ENCODE measurements around the gene SLC4A4. TPM values are rescaled to one million over a fixed set of nuclear protein-coding genes. Genes with fewer than 3 reads are reported as not detected.

SLC4A4 gene
- total RNA-seq, 1 experiment from 2014 or later: 0.92 TPM

DNA sequence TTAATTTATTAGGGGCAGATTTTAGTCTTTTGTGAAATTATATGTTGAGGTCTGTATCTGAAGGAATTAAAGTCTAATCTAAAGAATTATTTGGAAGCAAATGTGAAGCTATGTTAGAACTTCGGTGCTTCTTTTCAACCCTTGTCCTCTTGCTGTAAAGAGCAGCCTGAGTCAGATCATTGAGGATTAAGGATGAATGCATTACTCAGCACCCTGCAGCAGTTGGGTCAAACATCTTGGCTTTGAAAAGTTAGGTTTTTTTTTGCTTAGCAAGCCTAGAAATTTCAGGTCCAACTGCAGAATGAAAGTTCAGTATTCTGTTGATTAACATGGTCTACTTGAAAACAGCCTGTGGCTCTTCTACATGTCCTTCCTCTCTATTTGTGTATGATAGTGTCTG, 57.6 kb downstream of the SLC4A4 start:
- H3K9ac ChIP-seq (ENCODE audit: extremely low read depth, insufficient read length, low read length): no peak overlapping the region
- H3K27me3 Mint-ChIP-seq (ENCODE audit: low read depth): no peaks in the 10 kb centered on the region
- H3K9me3 Mint-ChIP-seq: peaks cover 0 to 2% of the 10 kb centered on the region in 2 experiments; a peak in 1 of 5 replicates
- H4K5ac ChIP-seq (ENCODE audit: insufficient read length, low read depth, low read length): no peak overlapping the region
- no peak for DNase-seq
- no peaks in the 10 kb centered on the region for H3K23me2 ChIP-seq (ENCODE audit: insufficient read length, low read depth, low read length, poor library complexity, severe bottlenecking)
- H3K27ac Mint-ChIP-seq: no peak overlapping the region
- H2BK20ac ChIP-seq (ENCODE audit: low read depth, low read length, poor library complexity, severe bottlenecking): no peak overlapping the region
- H3K4me2 ChIP-seq (ENCODE audit: insufficient read depth, insufficient read length, low read length): no peak overlapping the region
- TF ChIP-seq, protein P1, sequence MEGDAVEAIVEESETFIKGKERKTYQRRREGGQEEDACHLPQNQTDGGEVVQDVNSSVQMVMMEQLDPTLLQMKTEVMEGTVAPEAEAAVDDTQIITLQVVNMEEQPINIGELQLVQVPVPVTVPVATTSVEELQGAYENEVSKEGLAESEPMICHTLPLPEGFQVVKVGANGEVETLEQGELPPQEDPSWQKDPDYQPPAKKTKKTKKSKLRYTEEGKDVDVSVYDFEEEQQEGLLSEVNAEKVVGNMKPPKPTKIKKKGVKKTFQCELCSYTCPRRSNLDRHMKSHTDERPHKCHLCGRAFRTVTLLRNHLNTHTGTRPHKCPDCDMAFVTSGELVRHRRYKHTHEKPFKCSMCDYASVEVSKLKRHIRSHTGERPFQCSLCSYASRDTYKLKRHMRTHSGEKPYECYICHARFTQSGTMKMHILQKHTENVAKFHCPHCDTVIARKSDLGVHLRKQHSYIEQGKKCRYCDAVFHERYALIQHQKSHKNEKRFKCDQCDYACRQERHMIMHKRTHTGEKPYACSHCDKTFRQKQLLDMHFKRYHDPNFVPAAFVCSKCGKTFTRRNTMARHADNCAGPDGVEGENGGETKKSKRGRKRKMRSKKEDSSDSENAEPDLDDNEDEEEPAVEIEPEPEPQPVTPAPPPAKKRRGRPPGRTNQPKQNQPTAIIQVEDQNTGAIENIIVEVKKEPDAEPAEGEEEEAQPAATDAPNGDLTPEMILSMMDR (conservative IDR thresholded peaks at IDR 0.05): no peak
- H3T11ph ChIP-seq (ENCODE audit: low read length): no peak overlapping the region
- peaks cover 37 to 38% of the 10 kb centered on the region in 2 experiments for H3K4me1 Mint-ChIP-seq
- H3K4me3 Mint-ChIP-seq: no peak overlapping the region
- H3K4me1 ChIP-seq (ENCODE audit: insufficient read depth, low read length): peaks cover 2% of the 10 kb centered on the region; the same call in 1 of the 2 replicates
- no peak overlapping the region for H3K27ac ChIP-seq (ENCODE audit: insufficient read length, low read depth, low read length)
- H4K8ac ChIP-seq (replicated peaks; ENCODE audit: insufficient read length, low read depth, low read length): no peak overlapping the region
- no peak overlapping the region for H2BK12ac ChIP-seq (ENCODE audit: insufficient read length, low read depth, low read length)
- no peak overlapping the region for H4K91ac ChIP-seq (ENCODE audit: insufficient read length, low read depth, low read length)
- no peaks in the 10 kb centered on the region for H3K79me2 ChIP-seq (ENCODE audit: insufficient read depth, low read length)
- no peak overlapping the region for H3K23ac ChIP-seq (ENCODE audit: insufficient read length, low read depth, low read length)
- no peak overlapping the region for H3K14ac ChIP-seq (ENCODE audit: insufficient read depth, low read length)
- H3K56ac ChIP-seq (ENCODE audit: insufficient read length, low read depth, low read length): no peak overlapping the region
- peaks cover 0 to 11% (median 4%) of the 10 kb centered on the region in 3 experiments; a peak in 4 of 7 replicates for H3K36me3 Mint-ChIP-seq (ENCODE audit: insufficient read depth in 1 of 3, low read depth in 3 of 3)
- H3K27me3 ChIP-seq (ENCODE audit: insufficient read depth, low read length): no peaks in the 10 kb centered on the region
- H2AFZ ChIP-seq (ENCODE audit: low read length): no peak overlapping the region
- no peak overlapping the region for H3K4ac ChIP-seq (ENCODE audit: low read depth, low read length)
- H2BK120ac ChIP-seq (ENCODE audit: low read depth, low read length, poor library complexity, severe bottlenecking): no peak overlapping the region
- H4K20me1 ChIP-seq (ENCODE audit: control insufficient read depth, insufficient read depth, insufficient read length): no peaks in the 10 kb centered on the region
- no peaks in the 10 kb centered on the region for H3K9me3 ChIP-seq (ENCODE audit: control insufficient read depth, low read depth, low read length)
- H3K18ac ChIP-seq (ENCODE audit: insufficient read length, low read depth, low read length): no peak overlapping the region
- no peak overlapping the region for H2BK5ac ChIP-seq (ENCODE audit: insufficient read length, low read length)
- H2BK15ac ChIP-seq (ENCODE audit: low read depth, low read length): no peak overlapping the region
- no CpG with 5 or more reads among the region's 1 CpG for WGBS (ENCODE audit: extremely low coverage, insufficient read length, low lambda C conversion rate)
- H3K79me1 ChIP-seq (ENCODE audit: insufficient read depth, low read depth, low read length, poor library complexity, severe bottlenecking): no peaks in the 10 kb centered on the region
- H2AK5ac ChIP-seq (ENCODE audit: insufficient read length, low read length): no peak overlapping the region

Measured in H9 (cell line).